Renal cortex interstitium (tissue), 11 donors: ENCODE data around the gene TFDP3. TPM values are rescaled to one million over a fixed set of nuclear protein-coding genes. Genes with fewer than 3 reads are reported as not detected.

ENCODE experiments used
- DNase-seq, 11 donors: peaks; one replicate each; pipeline ENCODE4 v3.0.0-alpha.2; 2013; ENCODE audit warnings: low read depth in 9 of 11, low spot score in 4 of 11; ENCODE audit errors: extremely low read depth in 1 of 11
- polyA plus RNA-seq, 3 donors: library from polyadenylated mRNA; unstranded; fragments of 120-200 nt; gene quantifications; one replicate each; pipeline ENCODE4 v1.2.1, GENCODE V29; 2013; ENCODE audit not compliant: insufficient read length in 3 of 3

TFDP3 gene
- polyA plus RNA-seq, 3 donors = not detected

DNA sequence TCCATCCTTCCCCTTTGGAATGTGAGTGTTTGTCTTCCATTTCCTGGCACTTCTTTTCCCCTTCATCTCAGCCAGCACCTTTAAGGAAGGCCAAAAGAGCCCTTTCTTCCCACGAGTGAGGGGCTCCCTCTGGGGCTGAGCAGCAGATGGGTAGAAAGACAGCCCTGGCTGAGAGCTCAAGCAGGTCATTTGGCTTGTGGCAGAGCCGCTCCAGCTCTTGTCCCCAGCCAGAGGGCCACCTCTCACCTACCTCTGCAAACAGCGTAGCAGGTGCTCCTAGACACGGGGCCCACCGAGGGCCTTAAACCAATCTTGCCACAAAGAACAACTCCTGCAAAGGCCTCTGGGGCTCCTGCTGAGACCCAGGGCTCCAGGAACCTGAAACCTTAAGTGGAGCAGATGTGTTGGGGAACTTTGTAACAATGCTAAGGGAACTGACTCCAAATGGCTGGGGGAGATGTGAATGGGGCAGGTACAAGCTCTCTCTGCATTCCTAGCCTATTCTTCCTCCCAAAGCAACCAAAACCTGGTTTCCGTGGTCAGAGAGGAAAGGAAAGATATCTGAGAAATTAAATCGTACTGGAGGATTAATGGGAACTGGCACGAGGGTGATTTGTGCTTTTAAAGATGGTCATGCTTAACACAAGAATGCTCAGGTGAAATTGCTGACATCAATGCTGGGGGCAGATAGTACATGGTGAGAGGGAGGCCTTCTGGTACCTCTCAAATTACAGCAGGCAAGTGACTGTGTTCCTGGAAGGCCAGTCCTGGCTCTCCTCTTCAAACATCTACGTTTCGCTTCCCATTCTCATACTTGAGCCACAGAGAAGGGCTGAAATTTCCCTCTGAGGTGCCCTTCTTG is 27.0 kb downstream of the TFDP3 start:
- no peak for DNase-seq

DNA sequence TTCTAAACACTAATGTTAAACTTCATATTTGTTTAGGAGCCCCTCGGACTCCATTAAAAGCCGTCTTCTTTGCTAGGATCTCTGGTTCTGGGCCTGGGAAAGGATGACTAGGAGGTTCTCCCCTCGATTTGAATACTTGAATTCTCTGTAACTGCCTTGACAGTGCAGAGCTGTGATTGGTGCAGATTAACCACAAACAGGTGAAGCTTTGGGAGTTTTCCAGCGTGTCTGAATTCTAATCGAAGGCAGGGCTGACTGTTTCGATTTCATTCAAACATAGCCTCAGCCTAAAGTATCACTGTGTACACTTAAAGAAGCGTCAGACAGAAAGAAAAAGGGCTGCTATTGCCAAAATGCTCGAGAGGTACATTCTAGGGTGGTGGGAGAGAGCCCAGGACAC is 29.0 kb downstream of the TFDP3 start:
- no peak for DNase-seq

GRCh38 chrX:133188631-133189030 is 29.5 kb downstream of the TFDP3 start:
- DNase-seq = no peak

- DNase-seq = no peak
Measured at GRCh38 chrX:133185938-133186337, 32.2 kb downstream of the TFDP3 start.

GRCh38 chrX:133185119-133185518 is 33.0 kb downstream of the TFDP3 start:
- DNase-seq = no peak

GRCh38 chrX:133183806-133184205 is 34.3 kb downstream of the TFDP3 start:
- DNase-seq = no peak

DNA sequence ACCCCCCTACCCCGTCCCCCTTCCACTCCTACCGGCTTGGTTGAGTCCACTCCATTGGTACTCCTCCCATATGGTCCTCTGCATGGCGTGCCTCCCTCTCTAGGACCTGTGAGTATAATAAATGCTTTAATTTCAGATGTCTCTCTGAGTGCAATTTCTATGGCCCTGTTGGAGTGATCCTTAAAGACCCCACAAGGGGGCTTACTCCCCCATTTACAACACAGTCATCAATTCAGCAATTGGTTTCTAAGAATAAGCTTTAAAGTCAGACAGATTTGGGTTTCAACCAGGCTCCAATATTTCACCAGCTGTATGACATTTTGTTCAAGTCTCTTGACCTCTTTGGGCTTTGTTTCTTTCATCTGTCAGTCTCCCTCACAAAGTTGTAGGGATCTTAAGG is 38.7 kb downstream of the TFDP3 start:
- no peak for DNase-seq

- no peak for DNase-seq
Measured at GRCh38 chrX:133177202-133177601, 41.0 kb downstream of the TFDP3 start.

- DNase-seq = no peak
Measured at GRCh38 chrX:133175605-133176004, 42.5 kb downstream of the TFDP3 start.

GRCh38 chrX:133175162-133175561 is 43.0 kb downstream of the TFDP3 start:
- DNase-seq = no peak

DNA sequence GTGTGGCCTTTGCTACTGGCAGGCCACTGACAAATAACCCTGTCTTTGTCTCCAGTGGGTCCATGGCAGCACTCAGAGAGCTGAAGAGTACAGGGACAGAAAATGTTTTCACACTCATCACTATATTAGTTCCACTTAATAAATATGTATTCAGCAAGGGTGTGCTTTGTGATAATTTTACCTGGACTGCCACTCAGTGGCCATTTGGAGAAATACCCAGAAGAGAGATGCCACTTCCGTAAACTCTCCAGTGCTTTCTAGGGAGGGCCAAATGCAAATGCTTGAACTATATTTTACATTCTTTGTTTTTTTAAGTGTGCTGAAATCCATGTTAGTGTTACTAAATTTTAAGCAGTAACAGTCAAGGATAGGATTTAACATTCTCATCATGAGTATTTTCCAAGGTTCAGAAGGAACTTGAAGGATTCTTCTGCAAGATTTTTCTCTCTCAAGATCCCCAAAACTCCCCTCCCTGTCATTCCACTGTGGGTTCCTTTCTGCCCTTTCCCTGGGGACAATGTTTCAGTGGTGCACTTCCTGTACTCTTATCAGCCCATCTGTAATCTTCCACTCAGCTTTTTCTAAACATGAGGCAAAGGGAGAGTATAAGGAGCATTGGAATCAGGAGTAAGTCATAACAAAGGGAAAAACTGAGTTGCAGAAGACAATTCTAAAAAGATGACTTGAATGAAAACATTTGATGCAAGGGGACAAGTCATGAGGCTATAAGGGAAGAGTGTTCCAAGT is 46.0 kb downstream of the TFDP3 start:
- DNase-seq = peak in 2 of 11 donors; percentile 4 to 18

Other genes starting within 250 kb of the TFDP3 start
- gene USP26, start 121.2 kb downstream of the TFDP3 start, polyA plus RNA-seq = not detected
- 10 to 100 TPM; 18.7 to 20.1 (median 19.2) TPM for gene GPC4, start 197.1 kb upstream of the TFDP3 start, polyA plus RNA-seq